ENCODE measurements around the gene SEZ6L.

SEZ6L gene

DNA sequence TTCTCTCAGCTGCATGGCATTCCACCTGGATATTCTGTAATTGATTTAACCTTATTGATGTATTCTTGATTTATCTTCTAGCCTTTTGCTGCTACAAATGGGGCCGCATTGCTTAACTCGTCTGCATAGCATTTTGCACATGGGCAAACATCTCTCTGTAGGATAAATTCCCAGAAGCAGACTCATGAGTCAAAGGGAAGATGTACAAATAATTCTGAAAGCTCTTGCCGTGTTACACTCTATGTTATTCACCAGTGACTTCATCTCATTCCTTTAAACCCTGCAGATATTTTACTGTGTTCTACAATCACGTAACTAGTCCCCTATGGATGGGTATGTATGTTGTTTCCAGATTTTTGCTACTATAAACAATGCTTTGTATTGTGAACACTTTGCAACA, 112.7 kb downstream of the SEZ6L start:
- Histone ChIP-seq H2BK12ac (ENCODE audit: low read length) (no peak overlapping the region), H3K9me3 (replicated peaks in 1 of 2; ENCODE audit: control insufficient read depth in 2 of 2, insufficient read depth in 1 of 2, low read depth in 1 of 2, low read length in 2 of 2) (no peaks in the 10 kb centered on the region), H4K8ac (ENCODE audit: low read depth, low read length) (no peak overlapping the region), H3K4me2 (ENCODE audit: insufficient read depth, low read length, poor library complexity, severe bottlenecking) (no peak overlapping the region), H2BK5ac (ENCODE audit: low read length) (no peak overlapping the region), H2BK15ac (ENCODE audit: low read length) (no peak overlapping the region), H3K4me3 (ENCODE audit: low read length in 2 of 2) (no peak overlapping the region), H3K9ac (ENCODE audit: low read depth, low read length, poor library complexity) (no peak overlapping the region), H3K27me3 (ENCODE audit: control insufficient read depth in 3 of 3, insufficient read depth in 3 of 3, low read depth in 1 of 3, low read length in 3 of 3) (peaks cover 0 to 12% (median 0%) of the 10 kb centered on the region in 3 experiments), H3K27ac (replicated peaks; ENCODE audit: low read length) (no peak overlapping the region), H3K18ac (ENCODE audit: low read length) (no peak overlapping the region), H3K4ac (ENCODE audit: low read length) (no peak overlapping the region), H2BK120ac (ENCODE audit: low read depth, low read length) (no peak overlapping the region), H3K4me1 (ENCODE audit: control insufficient read depth in 2 of 2, insufficient read depth in 1 of 2, low read depth in 1 of 2, low read length in 2 of 2) (no peaks in the 10 kb centered on the region), H3K14ac (ENCODE audit: low read length) (no peak overlapping the region), H4K91ac (ENCODE audit: low read depth, low read length, poor library complexity) (no peak overlapping the region), H2AK5ac (ENCODE audit: low read depth, low read length) (no peak overlapping the region), H2AFZ (ENCODE audit: low read length) (no peak overlapping the region), H3K36me3 (replicated peaks in 1 of 2; ENCODE audit: control insufficient read depth in 2 of 2, insufficient read depth in 2 of 2, low read length in 2 of 2) (no peaks in the 10 kb centered on the region), H3K23ac (ENCODE audit: low read depth, low read length, poor library complexity) (no peak overlapping the region), H3K79me1 (ENCODE audit: low read depth, low read length) (no peaks in the 10 kb centered on the region)
- WGBS, 2 donors (ENCODE audit: extremely low coverage in 2 of 2, insufficient read length in 2 of 2, insufficient replicate concordance in 1 of 2), result no CpG with 5 or more reads among the region's 4 CpGs
- DNase-seq (ENCODE audit: low spot score), result no peak

DNA sequence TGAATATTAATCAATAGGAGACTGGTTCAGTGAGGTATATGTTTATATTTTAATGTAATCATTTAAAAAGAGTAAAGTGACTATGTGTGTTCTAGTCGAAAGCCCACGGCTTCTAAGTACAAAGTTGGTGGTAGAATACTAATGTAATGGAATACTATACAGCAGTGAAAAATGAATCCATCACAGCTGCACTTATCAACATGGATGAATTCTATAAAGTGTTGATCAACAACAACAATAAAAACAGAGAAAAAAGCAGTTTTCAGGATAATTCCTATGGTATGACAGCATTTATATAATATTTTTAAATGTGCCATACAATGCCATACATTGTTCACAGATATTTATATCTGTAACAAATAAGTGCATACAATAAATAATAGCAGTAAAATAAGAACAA, 114.1 kb downstream of the SEZ6L start:
- no peak overlapping the region for H3K4ac ChIP-seq (ENCODE audit: low read length)
- no peak overlapping the region for H3K9ac ChIP-seq (ENCODE audit: low read depth, low read length, poor library complexity)
- no peak overlapping the region for H3K18ac ChIP-seq (ENCODE audit: low read length)
- no peaks in the 10 kb centered on the region for H3K79me1 ChIP-seq (ENCODE audit: low read depth, low read length)
- H2BK120ac ChIP-seq (ENCODE audit: low read depth, low read length), result no peak overlapping the region
- peaks cover 0 to 12% (median 0%) of the 10 kb centered on the region in 3 experiments for H3K27me3 ChIP-seq (ENCODE audit: control insufficient read depth in 3 of 3, insufficient read depth in 3 of 3, low read depth in 1 of 3, low read length in 3 of 3)
- H4K91ac ChIP-seq (ENCODE audit: low read depth, low read length, poor library complexity), result no peak overlapping the region
- no peak overlapping the region for H3K4me3 ChIP-seq (ENCODE audit: low read length in 2 of 2)
- no peak overlapping the region for H2BK15ac ChIP-seq (ENCODE audit: low read length)
- no peak overlapping the region for H3K14ac ChIP-seq (ENCODE audit: low read length)
- no peak overlapping the region for H3K23ac ChIP-seq (ENCODE audit: low read depth, low read length, poor library complexity)
- WGBS, 2 donors (ENCODE audit: extremely low coverage in 2 of 2, insufficient read length in 2 of 2, insufficient replicate concordance in 1 of 2), result no CpG with 5 or more reads among the region's 2 CpGs
- H2BK12ac ChIP-seq (ENCODE audit: low read length), result no peak overlapping the region
- H3K9me3 ChIP-seq (replicated peaks in 1 of 2; ENCODE audit: control insufficient read depth in 2 of 2, insufficient read depth in 1 of 2, low read depth in 1 of 2, low read length in 2 of 2), result no peaks in the 10 kb centered on the region
- no peak overlapping the region for H3K4me2 ChIP-seq (ENCODE audit: insufficient read depth, low read length, poor library complexity, severe bottlenecking)
- no peak overlapping the region for H4K8ac ChIP-seq (ENCODE audit: low read depth, low read length)
- no peak overlapping the region for H2BK5ac ChIP-seq (ENCODE audit: low read length)
- no peak overlapping the region for H2AK5ac ChIP-seq (ENCODE audit: low read depth, low read length)
- no peak overlapping the region for H3K27ac ChIP-seq (replicated peaks; ENCODE audit: low read length)
- H2AFZ ChIP-seq (ENCODE audit: low read length), result no peak overlapping the region
- H3K4me1 ChIP-seq (ENCODE audit: control insufficient read depth in 2 of 2, insufficient read depth in 1 of 2, low read depth in 1 of 2, low read length in 2 of 2), result no peaks in the 10 kb centered on the region
- no peaks in the 10 kb centered on the region for H3K36me3 ChIP-seq (replicated peaks in 1 of 2; ENCODE audit: control insufficient read depth in 2 of 2, insufficient read depth in 2 of 2, low read length in 2 of 2)
- no peak for DNase-seq (ENCODE audit: low spot score)

DNA sequence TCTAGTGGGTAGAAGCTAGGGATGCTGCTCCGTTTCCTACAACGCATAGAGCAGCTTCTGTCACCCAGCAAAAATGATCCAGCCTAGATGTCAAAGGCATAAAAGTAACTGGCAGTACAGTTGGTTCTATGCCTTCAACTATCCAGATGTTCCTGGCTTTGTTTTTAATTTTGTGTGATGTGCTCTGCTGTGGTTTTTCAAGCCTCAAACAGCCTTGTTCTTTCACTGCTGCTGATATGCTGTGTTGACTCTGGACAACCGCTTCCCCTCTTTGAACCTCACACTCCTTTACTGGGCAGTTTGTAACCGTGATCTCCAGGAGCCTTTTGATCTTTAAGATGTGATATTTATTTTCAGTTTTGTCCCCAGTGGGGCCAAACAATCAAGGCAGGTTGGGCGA, 116.4 kb downstream of the SEZ6L start:
- H3K18ac ChIP-seq (ENCODE audit: low read length), result no peak overlapping the region
- no peak overlapping the region for H3K9ac ChIP-seq (ENCODE audit: low read depth, low read length, poor library complexity)
- WGBS, 2 donors (ENCODE audit: extremely low coverage in 2 of 2, insufficient read length in 2 of 2, insufficient replicate concordance in 1 of 2), result no CpG with 5 or more reads among the region's 5 CpGs
- no peak overlapping the region for H3K23ac ChIP-seq (ENCODE audit: low read depth, low read length, poor library complexity)
- no peak for DNase-seq (ENCODE audit: low spot score)
- H4K91ac ChIP-seq (ENCODE audit: low read depth, low read length, poor library complexity), result no peak overlapping the region
- H2AK5ac ChIP-seq (ENCODE audit: low read depth, low read length), result no peak overlapping the region
- H3K27ac ChIP-seq (replicated peaks; ENCODE audit: low read length), result no peak overlapping the region
- H3K27me3 ChIP-seq (ENCODE audit: control insufficient read depth in 3 of 3, insufficient read depth in 3 of 3, low read depth in 1 of 3, low read length in 3 of 3), result peaks cover 0 to 3% (median 0%) of the 10 kb centered on the region in 3 experiments
- H3K4me3 ChIP-seq (ENCODE audit: low read length in 2 of 2), result no peak overlapping the region
- H3K36me3 ChIP-seq (replicated peaks in 1 of 2; ENCODE audit: control insufficient read depth in 2 of 2, insufficient read depth in 2 of 2, low read length in 2 of 2), result no peaks in the 10 kb centered on the region
- no peak overlapping the region for H3K4ac ChIP-seq (ENCODE audit: low read length)
- H2BK120ac ChIP-seq (ENCODE audit: low read depth, low read length), result no peak overlapping the region
- no peak overlapping the region for H2BK5ac ChIP-seq (ENCODE audit: low read length)
- H3K4me2 ChIP-seq (ENCODE audit: insufficient read depth, low read length, poor library complexity, severe bottlenecking), result no peak overlapping the region
- no peak overlapping the region for H2BK15ac ChIP-seq (ENCODE audit: low read length)
- no peak overlapping the region for H4K8ac ChIP-seq (ENCODE audit: low read depth, low read length)
- no peaks in the 10 kb centered on the region for H3K9me3 ChIP-seq (replicated peaks in 1 of 2; ENCODE audit: control insufficient read depth in 2 of 2, insufficient read depth in 1 of 2, low read depth in 1 of 2, low read length in 2 of 2)
- no peak overlapping the region for H3K14ac ChIP-seq (ENCODE audit: low read length)
- no peaks in the 10 kb centered on the region for H3K79me1 ChIP-seq (ENCODE audit: low read depth, low read length)
- no peak overlapping the region for H2AFZ ChIP-seq (ENCODE audit: low read length)
- H3K4me1 ChIP-seq (ENCODE audit: control insufficient read depth in 2 of 2, insufficient read depth in 1 of 2, low read depth in 1 of 2, low read length in 2 of 2), result no peaks in the 10 kb centered on the region
- no peak overlapping the region for H2BK12ac ChIP-seq (ENCODE audit: low read length)

DNA sequence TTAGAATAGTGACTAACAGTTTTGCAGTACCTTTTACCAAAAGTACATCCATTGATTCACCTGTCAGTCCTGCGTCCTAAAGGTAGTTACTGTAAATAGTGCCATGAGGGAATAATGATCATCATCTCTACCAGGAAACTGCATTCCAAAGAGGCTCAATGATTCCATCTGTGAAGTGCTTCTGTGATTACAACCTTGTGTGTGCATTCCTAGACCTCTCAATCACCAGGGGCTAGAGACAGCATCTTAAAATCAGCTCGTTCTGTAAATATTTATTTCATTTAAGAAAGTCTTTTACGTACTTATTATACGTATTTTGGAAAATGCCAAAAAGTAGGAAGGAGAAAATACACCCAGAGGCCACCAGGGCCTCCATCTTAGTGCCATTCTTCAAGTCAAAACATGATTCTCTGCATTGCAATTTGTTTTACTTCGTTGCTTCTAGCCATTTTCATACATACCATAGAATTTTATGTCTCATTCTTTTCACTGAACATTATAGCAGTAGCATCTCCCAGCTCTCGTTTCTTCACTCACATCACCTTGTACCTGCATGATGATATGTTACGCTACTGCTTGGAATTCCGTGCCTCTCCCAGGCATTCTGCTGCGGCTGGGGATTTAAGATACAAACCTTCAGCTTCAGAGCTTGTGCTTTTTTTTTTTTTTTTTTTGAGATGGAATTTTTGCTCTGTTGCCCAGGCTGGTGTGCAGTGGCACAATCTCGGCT, 117.0 kb downstream of the SEZ6L start:
- Histone ChIP-seq H4K91ac (ENCODE audit: low read depth, low read length, poor library complexity) (no peak overlapping the region), H3K9me3 (replicated peaks in 1 of 2; ENCODE audit: control insufficient read depth in 2 of 2, insufficient read depth in 1 of 2, low read depth in 1 of 2, low read length in 2 of 2) (no peaks in the 10 kb centered on the region), H2BK15ac (ENCODE audit: low read length) (no peak overlapping the region), H3K4ac (ENCODE audit: low read length) (no peak overlapping the region), H3K4me2 (ENCODE audit: insufficient read depth, low read length, poor library complexity, severe bottlenecking) (no peak overlapping the region), H2AFZ (ENCODE audit: low read length) (no peak overlapping the region), H3K4me3 (ENCODE audit: low read length in 2 of 2) (no peak overlapping the region), H3K9ac (ENCODE audit: low read depth, low read length, poor library complexity) (no peak overlapping the region), H2BK5ac (ENCODE audit: low read length) (no peak overlapping the region), H4K8ac (ENCODE audit: low read depth, low read length) (no peak overlapping the region), H3K27me3 (ENCODE audit: control insufficient read depth in 3 of 3, insufficient read depth in 3 of 3, low read depth in 1 of 3, low read length in 3 of 3) (peaks cover 0 to 3% (median 0%) of the 10 kb centered on the region in 3 experiments), H3K18ac (ENCODE audit: low read length) (no peak overlapping the region), H2BK120ac (ENCODE audit: low read depth, low read length) (no peak overlapping the region), H2BK12ac (ENCODE audit: low read length) (no peak overlapping the region), H3K14ac (ENCODE audit: low read length) (no peak overlapping the region), H3K36me3 (replicated peaks in 1 of 2; ENCODE audit: control insufficient read depth in 2 of 2, insufficient read depth in 2 of 2, low read length in 2 of 2) (no peaks in the 10 kb centered on the region), H3K23ac (ENCODE audit: low read depth, low read length, poor library complexity) (no peak overlapping the region), H3K4me1 (ENCODE audit: control insufficient read depth in 2 of 2, insufficient read depth in 1 of 2, low read depth in 1 of 2, low read length in 2 of 2) (no peaks in the 10 kb centered on the region), H2AK5ac (ENCODE audit: low read depth, low read length) (no peak overlapping the region), H3K79me1 (ENCODE audit: low read depth, low read length) (no peaks in the 10 kb centered on the region), H3K27ac (replicated peaks; ENCODE audit: low read length) (no peak overlapping the region)
- WGBS, 2 donors (ENCODE audit: extremely low coverage in 2 of 2, insufficient read length in 2 of 2, insufficient replicate concordance in 1 of 2), result no CpG with 5 or more reads among the region's 10 CpGs
- no peak for DNase-seq (ENCODE audit: low spot score)

All from neuronal stem cell (in vitro differentiated cells).